SIG-M5 (cell line): Measurements from ENCODE around the gene BCL6.

Source experiments
- DNase-seq: peaks from one replicate; lab custom pipeline; 2025; lab: John Stamatoyannopoulos, UW

Gene BCL6

DNA sequence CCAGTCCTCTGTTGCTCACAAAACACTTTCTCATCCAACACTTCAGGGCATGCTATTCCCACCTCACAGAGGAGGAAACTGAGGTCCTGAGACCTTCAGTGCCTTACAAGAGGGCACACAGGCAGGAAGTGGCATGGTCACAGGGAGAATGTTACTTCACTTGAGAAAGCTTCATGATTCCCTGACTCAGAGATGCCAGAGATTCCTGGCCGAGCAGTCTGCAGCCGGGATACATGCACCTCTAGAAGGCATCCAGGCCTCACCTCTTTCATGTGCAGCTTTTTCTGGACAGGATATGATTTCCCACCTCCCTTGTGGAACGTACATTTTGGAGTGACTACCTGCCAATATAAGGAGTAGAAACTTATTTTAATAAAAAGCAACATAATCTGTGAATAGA, 72.3 kb downstream of the BCL6 start:
- DNase-seq: no peak
